AG09309 (cell line): ENCODE data around the gene SYVN1.
"Not testable (repeated sequence)": the region's sequence is repeated elsewhere in the genome, so short reads cannot be mapped to it uniquely, and the experiment has no call there.

Source experiments
- DNase-seq: peaks from one replicate; pipeline ENCODE4 v3.0.0-alpha.2; 2010; ENCODE audit warnings: low read depth
- H3K4me3 ChIP-seq: 2 replicates; pipeline ENCODE4 v1.5.1; 2011; ENCODE audit warnings: mild to moderate bottlenecking, low read depth, low read length, moderate library complexity; ENCODE audit not compliant: control insufficient read depth
- CTCF ChIP-seq: IDR thresholded peaks from 2 replicates; pipeline ENCODE4 v1.5.1; 2011; ENCODE audit warnings: mild to moderate bottlenecking, low read depth, low read length, inconsistent platforms; ENCODE audit not compliant: insufficient read depth, control insufficient read depth; ENCODE audit errors: missing control alignments

SYVN1 gene

GRCh38 chr11:65119670-65119995, 14.7 kb downstream of the SYVN1 start:
- TF ChIP-seq CTCF = no peak
- no peak overlapping the region for H3K4me3 ChIP-seq
- DNase-seq = no peak

GRCh38 chr11:65118891-65119669, 15.2 kb downstream of the SYVN1 start:
- not testable (repeated sequence) for DNase-seq

GRCh38 chr11:65118097-65118837, 16.1 kb downstream of the SYVN1 start:
- H3K4me3 ChIP-seq = no peak overlapping the region
- no peak for TF ChIP-seq CTCF
- DNase-seq = no peak

More at GRCh38 chr11:65118891-65119669, 15.2 kb downstream of the SYVN1 start:
- not testable (repeated sequence) for H3K4me3 ChIP-seq

- DNase-seq = peak; percentile 93
- peak; percentile 93 for TF ChIP-seq CTCF
- peak within 1 kb of the TSS; percentile 63 for H3K4me3 ChIP-seq
Measured at GRCh38 chr11:65117206-65118096, 16.9 kb downstream of the SYVN1 start, which contains the start of gene ZNHIT2. Gene ZNHIT2 (minus strand): TSS chr11:65117701. CDS start chr11:65117653, 48 bp downstream.

GRCh38 chr11:65116370-65117205, 17.7 kb downstream of the SYVN1 start:
- H3K4me3 ChIP-seq = peak overlapping the region; percentile 63
- TF ChIP-seq CTCF = peak; percentile 4
- DNase-seq = no peak

GRCh38 chr11:65115361-65116082, 18.8 kb downstream of the SYVN1 start:
- no peak for TF ChIP-seq CTCF
- DNase-seq = no peak
- no peak overlapping the region for H3K4me3 ChIP-seq
